ENCODE data around the gene RNF150. TPM values are rescaled to one million over a fixed set of nuclear protein-coding genes. Genes with fewer than 3 reads are reported as not detected.

Gene RNF150
- polyA plus RNA-seq, 3 donors: 0.21 TPM; not detected in 2

GRCh38 chr4:140874056-140874455, 259.2 kb downstream of the RNF150 start:
- DNase-seq: no peak
- H3K9me3 Mint-ChIP-seq: peaks cover 2 to 6% (median 5%) of the 10 kb centered on the region in 7 donors
- Histone ChIP-seq H2AFZ (ENCODE audit: insufficient read depth, low read depth, low read length, poor library complexity, severe bottlenecking) (no peak overlapping the region), H3K4me3 (replicated peaks in 1 of 3; ENCODE audit: low read depth in 2 of 3, low read length in 3 of 3) (no peak overlapping the region), H3K4me2 (replicated peaks; ENCODE audit: extremely low read depth, low read length, poor library complexity, severe bottlenecking) (no peak overlapping the region), H3K36me3 (replicated peaks in 1 of 2; ENCODE audit: control insufficient read depth in 1 of 2, insufficient read depth in 2 of 2, low read length in 2 of 2) (no peaks in the 10 kb centered on the region), H3K27me3 (ENCODE audit: control insufficient read depth in 2 of 2, insufficient read depth in 2 of 2, low read length in 2 of 2) (no peaks in the 10 kb centered on the region), H3K27ac (ENCODE audit: low read depth in 1 of 2, low read length in 2 of 2) (no peak overlapping the region), H3K79me2 (ENCODE audit: insufficient read depth, low read length) (no peaks in the 10 kb centered on the region), H4K20me1 (ENCODE audit: insufficient read depth, low read length) (no peaks in the 10 kb centered on the region), H3K9ac (ENCODE audit: insufficient read depth, low read length, poor library complexity, severe bottlenecking) (no peak overlapping the region), H3K4me1 (ENCODE audit: control insufficient read depth in 1 of 2, insufficient read depth in 2 of 2, low read length in 2 of 2) (no peaks in the 10 kb centered on the region), H3K9me3 (replicated peaks in 1 of 2; ENCODE audit: control insufficient read depth in 1 of 2, insufficient read depth in 1 of 2, low read length in 2 of 2) (no peaks in the 10 kb centered on the region)
- intact Hi-C loops (cut with micrococcal nuclease): no loop called here
- no peak overlapping the region for H3K4me3 Mint-ChIP-seq
- H3K4me1 Mint-ChIP-seq: no peaks in the 10 kb centered on the region
- no CpG with 5 or more reads among the region's 1 CpG for WGBS (ENCODE audit: insufficient coverage)
- H3K27ac Mint-ChIP-seq: no peak overlapping the region
- H3K27me3 Mint-ChIP-seq (ENCODE audit: low read depth in 3 of 3): peaks cover 0 to 2% (median 0%) of the 10 kb centered on the region in 3 donors
- TF ChIP-seq, protein P1, sequence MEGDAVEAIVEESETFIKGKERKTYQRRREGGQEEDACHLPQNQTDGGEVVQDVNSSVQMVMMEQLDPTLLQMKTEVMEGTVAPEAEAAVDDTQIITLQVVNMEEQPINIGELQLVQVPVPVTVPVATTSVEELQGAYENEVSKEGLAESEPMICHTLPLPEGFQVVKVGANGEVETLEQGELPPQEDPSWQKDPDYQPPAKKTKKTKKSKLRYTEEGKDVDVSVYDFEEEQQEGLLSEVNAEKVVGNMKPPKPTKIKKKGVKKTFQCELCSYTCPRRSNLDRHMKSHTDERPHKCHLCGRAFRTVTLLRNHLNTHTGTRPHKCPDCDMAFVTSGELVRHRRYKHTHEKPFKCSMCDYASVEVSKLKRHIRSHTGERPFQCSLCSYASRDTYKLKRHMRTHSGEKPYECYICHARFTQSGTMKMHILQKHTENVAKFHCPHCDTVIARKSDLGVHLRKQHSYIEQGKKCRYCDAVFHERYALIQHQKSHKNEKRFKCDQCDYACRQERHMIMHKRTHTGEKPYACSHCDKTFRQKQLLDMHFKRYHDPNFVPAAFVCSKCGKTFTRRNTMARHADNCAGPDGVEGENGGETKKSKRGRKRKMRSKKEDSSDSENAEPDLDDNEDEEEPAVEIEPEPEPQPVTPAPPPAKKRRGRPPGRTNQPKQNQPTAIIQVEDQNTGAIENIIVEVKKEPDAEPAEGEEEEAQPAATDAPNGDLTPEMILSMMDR (IDR thresholded peaks at IDR 0.05): no peak
- no peaks in the 10 kb centered on the region for H3K36me3 Mint-ChIP-seq

- intact Hi-C loops (cut with micrococcal nuclease): no loop called here
- Histone ChIP-seq H3K27ac (ENCODE audit: low read depth in 1 of 2, low read length in 2 of 2) (no peak overlapping the region), H3K4me3 (replicated peaks in 1 of 3; ENCODE audit: low read depth in 2 of 3, low read length in 3 of 3) (no peak overlapping the region), H4K20me1 (ENCODE audit: insufficient read depth, low read length) (no peaks in the 10 kb centered on the region), H2AFZ (ENCODE audit: insufficient read depth, low read depth, low read length, poor library complexity, severe bottlenecking) (no peak overlapping the region), H3K4me2 (replicated peaks; ENCODE audit: extremely low read depth, low read length, poor library complexity, severe bottlenecking) (no peak overlapping the region), H3K4me1 (ENCODE audit: control insufficient read depth in 1 of 2, insufficient read depth in 2 of 2, low read length in 2 of 2) (no peaks in the 10 kb centered on the region), H3K79me2 (ENCODE audit: insufficient read depth, low read length) (no peaks in the 10 kb centered on the region), H3K9me3 (replicated peaks in 1 of 2; ENCODE audit: control insufficient read depth in 1 of 2, insufficient read depth in 1 of 2, low read length in 2 of 2) (no peaks in the 10 kb centered on the region), H3K36me3 (replicated peaks in 1 of 2; ENCODE audit: control insufficient read depth in 1 of 2, insufficient read depth in 2 of 2, low read length in 2 of 2) (no peaks in the 10 kb centered on the region), H3K9ac (ENCODE audit: insufficient read depth, low read length, poor library complexity, severe bottlenecking) (no peak overlapping the region), H3K27me3 (ENCODE audit: control insufficient read depth in 2 of 2, insufficient read depth in 2 of 2, low read length in 2 of 2) (no peaks in the 10 kb centered on the region)
- Mint-ChIP-seq H3K36me3 (no peaks in the 10 kb centered on the region), H3K4me1 (no peaks in the 10 kb centered on the region), H3K27ac (no peak overlapping the region), H3K4me3 (no peak overlapping the region), H3K9me3 (no peaks in the 10 kb centered on the region), H3K27me3 (ENCODE audit: low read depth in 3 of 3) (peaks cover 0 to 2% (median 0%) of the 10 kb centered on the region in 3 donors)
- DNase-seq: no peak
- no CpG with 5 or more reads among the region's 1 CpG for WGBS (ENCODE audit: insufficient coverage)
- TF ChIP-seq, protein P1 (IDR thresholded peaks at IDR 0.05): no peak
Measured at GRCh38 chr4:140871368-140871767, 261.9 kb downstream of the RNF150 start.

All from CD14-positive monocyte (primary cell).